ENCODE measurements around the gene DSCAML1.

- TF ChIP-seq CTCF (IDR thresholded peaks at IDR 0.05) (no peak), POLR2A (IDR thresholded peaks at IDR 0.05) (no peak)
These were observed 323.4 kb downstream of the DSCAML1 start for GRCh38 chr11:117473481-117474091.
